T-helper 1 cell (primary cell): Measurements from ENCODE around the gene CDH4.

ENCODE experiments used
- DNase-seq, 5 donors: peaks; one replicate each; pipeline ENCODE4 v3.0.0-alpha.2; 2012 to 2020

Gene CDH4

GRCh38 chr20:61815176-61815575 lies 563.1 kb downstream of the CDH4 start:
- DNase-seq: no peak

- no peak for DNase-seq
Measured at GRCh38 chr20:61815678-61816077, 563.6 kb downstream of the CDH4 start.

- DNase-seq: no peak
Measured at GRCh38 chr20:61816606-61817460, 564.8 kb downstream of the CDH4 start.

GRCh38 chr20:61817575-61817974 lies 565.5 kb downstream of the CDH4 start:
- no peak for DNase-seq

GRCh38 chr20:61818746-61819573 lies 566.9 kb downstream of the CDH4 start:
- DNase-seq: no peak

- DNase-seq: no peak
Measured at GRCh38 chr20:61819574-61819846, 567.4 kb downstream of the CDH4 start.

- DNase-seq: no peak
Measured at GRCh38 chr20:61819921-61820825, 568.1 kb downstream of the CDH4 start.

GRCh38 chr20:61821735-61822134 lies 569.7 kb downstream of the CDH4 start:
- no peak for DNase-seq

GRCh38 chr20:61822396-61822795 lies 570.3 kb downstream of the CDH4 start:
- DNase-seq: no peak

GRCh38 chr20:61823242-61823641 lies 571.2 kb downstream of the CDH4 start:
- no peak for DNase-seq

GRCh38 chr20:61828891-61829290 lies 576.8 kb downstream of the CDH4 start:
- no peak for DNase-seq

- DNase-seq: no peak
Measured at GRCh38 chr20:61829526-61829925, 577.5 kb downstream of the CDH4 start.

GRCh38 chr20:61830241-61830930 lies 578.3 kb downstream of the CDH4 start:
- DNase-seq: no peak

- no peak for DNase-seq
Measured at GRCh38 chr20:61830991-61831390, 578.9 kb downstream of the CDH4 start.

- DNase-seq: no peak
Measured at GRCh38 chr20:61832181-61832580, 580.1 kb downstream of the CDH4 start.

GRCh38 chr20:61833807-61834610 lies 581.9 kb downstream of the CDH4 start:
- DNase-seq: no peak

GRCh38 chr20:61835301-61835700 lies 583.2 kb downstream of the CDH4 start:
- no peak for DNase-seq

GRCh38 chr20:61835791-61836350 lies 583.8 kb downstream of the CDH4 start:
- DNase-seq: no peak

- DNase-seq: no peak
Measured at GRCh38 chr20:61837200-61837599, 585.1 kb downstream of the CDH4 start.

- no peak for DNase-seq
Measured at GRCh38 chr20:61839223-61839911, 587.3 kb downstream of the CDH4 start.
